GM12891 (cell line): ENCODE measurements around the gene EFCAB12.

Experiments used
- DNase-seq: peaks from one replicate; pipeline ENCODE4 v3.0.0; 2011; ENCODE audit warnings: low spot score; ENCODE audit not compliant: insufficient read length
- FAIRE-seq: peaks from 2 replicates; lab custom pipeline; 2011; peaks lifted over from hg19 to GRCh38; lab: Jason Lieb, UNC
- PAX5 ChIP-seq: IDR thresholded peaks from 2 replicates; pipeline ENCODE4 v1.6.1; 2011; ENCODE audit warnings: low read length, moderate library complexity, mild to moderate bottlenecking; ENCODE audit not compliant: insufficient read depth, severe bottlenecking
- POLR2A ChIP-seq: IDR thresholded peaks from 2 replicates; pipeline ENCODE4 v1.6.1; 2011; ENCODE audit warnings: low read depth, low read length, control low read depth
- POLR2AphosphoS5 ChIP-seq: IDR thresholded peaks from 2 replicates; pipeline ENCODE4 v1.6.1; 2011; ENCODE audit warnings: low read depth, low read length, control low read depth
- POU2F2 ChIP-seq: IDR thresholded peaks from 2 replicates; pipeline ENCODE4 v1.6.1; 2011; ENCODE audit warnings: low read depth, mild to moderate bottlenecking, control low read depth, low read length, moderate library complexity
- SPI1 ChIP-seq: IDR thresholded peaks from 2 replicates; pipeline ENCODE4 v1.6.1; 2011; ENCODE audit warnings: low read depth, low read length, control low read depth
- TAF1 ChIP-seq: IDR thresholded peaks from 2 replicates; pipeline ENCODE4 v1.6.1; 2011; ENCODE audit warnings: low read depth, low read length, control low read depth

Gene EFCAB12

GRCh38 chr3:129448186-129448895 is 19.9 kb upstream of the EFCAB12 start:
- DNase-seq (no peak), FAIRE-seq (no peak)
- TF ChIP-seq POLR2AphosphoS5: no peak
- TF ChIP-seq SPI1: no peak
- no peak for TF ChIP-seq PAX5
- TF ChIP-seq POU2F2: no peak
- no peak for TF ChIP-seq TAF1
- no peak for TF ChIP-seq POLR2A

DNA sequence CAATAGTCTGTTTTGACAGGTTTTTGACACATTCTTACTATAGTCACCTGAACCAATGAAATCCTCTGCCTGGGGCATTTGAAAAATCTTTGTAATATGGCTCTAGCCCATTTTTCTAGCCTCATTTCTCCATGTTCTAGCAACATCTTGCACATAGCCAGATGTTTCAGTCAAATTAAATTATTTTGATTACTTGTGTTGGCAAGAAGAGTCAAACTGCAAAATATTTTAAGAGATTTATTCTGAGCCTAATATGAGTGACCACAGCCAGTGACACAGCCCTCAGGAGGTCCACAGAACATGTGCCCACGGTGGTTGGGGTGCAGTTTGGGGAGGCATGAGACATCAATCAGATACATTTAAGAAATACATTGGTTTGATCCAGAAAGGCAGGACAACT is 18.5 kb upstream of the EFCAB12 start:
- TF ChIP-seq POLR2A (no peak), TAF1 (no peak), SPI1 (no peak), POU2F2 (no peak), POLR2AphosphoS5 (no peak), PAX5 (no peak)
- DNase-seq (no peak), FAIRE-seq (no peak)

GRCh38 chr3:129445471-129445870 is 17.0 kb upstream of the EFCAB12 start:
- TF ChIP-seq POLR2AphosphoS5 (no peak), PAX5 (no peak), SPI1 (no peak), POLR2A (no peak), TAF1 (no peak), POU2F2 (no peak)
- no peak for FAIRE-seq
- DNase-seq: no peak

GRCh38 chr3:129442947-129443346 is 14.5 kb upstream of the EFCAB12 start:
- DNase-seq: no peak
- TF ChIP-seq POLR2A (no peak), SPI1 (no peak), PAX5 (no peak), TAF1 (no peak), POLR2AphosphoS5 (no peak), POU2F2 (no peak)
- FAIRE-seq: no peak

DNA sequence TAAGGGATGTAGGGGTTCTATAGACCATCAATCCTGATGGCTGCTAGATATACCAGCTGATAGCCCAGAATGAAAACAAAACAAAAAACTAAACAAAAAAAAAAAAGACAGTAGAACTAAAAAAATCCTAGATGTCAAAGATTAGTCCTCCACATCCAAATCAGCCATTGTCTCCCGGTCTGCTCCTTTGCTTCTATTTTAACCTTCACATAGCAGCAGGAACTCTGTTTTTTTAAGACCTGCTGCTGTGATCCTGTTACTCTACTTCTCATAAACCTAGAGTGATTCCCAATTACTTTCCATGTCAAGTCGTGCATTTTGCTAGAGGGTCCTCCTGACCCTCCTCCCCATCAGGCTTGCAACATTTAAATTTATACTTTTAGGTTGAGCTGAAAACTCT is 14.1 kb upstream of the EFCAB12 start:
- FAIRE-seq (no peak), DNase-seq (no peak)
- TF ChIP-seq SPI1: no peak

DNA sequence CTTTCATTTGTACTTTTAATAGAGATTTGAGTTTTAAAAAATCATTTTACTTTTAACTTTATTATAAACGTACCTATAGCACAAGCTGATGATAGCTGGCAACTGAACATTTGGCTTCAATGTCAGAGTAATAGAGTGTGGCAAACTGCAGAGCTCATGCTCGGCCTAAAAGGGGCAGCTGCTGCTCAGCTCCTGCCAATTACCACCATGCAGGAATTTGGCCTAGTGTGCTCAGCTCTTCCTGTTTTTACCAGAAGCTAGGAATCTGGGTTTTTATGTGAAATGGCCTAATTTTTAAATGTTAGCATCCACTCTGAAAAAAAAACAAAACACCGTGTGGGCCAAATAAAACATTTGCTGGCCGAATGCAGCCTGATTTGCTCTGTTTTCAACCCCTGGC is 13.3 kb upstream of the EFCAB12 start:
- no peak for TF ChIP-seq TAF1
- no peak for TF ChIP-seq POLR2A
- no peak for TF ChIP-seq PAX5
- no peak for TF ChIP-seq POLR2AphosphoS5
- no peak for TF ChIP-seq SPI1
- TF ChIP-seq POU2F2: no peak
- DNase-seq (no peak), FAIRE-seq (no peak)

- TF ChIP-seq POLR2AphosphoS5 (no peak), POLR2A (no peak)
- DNase-seq (no peak), FAIRE-seq (peak; percentile 59)
These were observed 12.8 kb upstream of the EFCAB12 start for GRCh38 chr3:129441215-129441614.

DNA sequence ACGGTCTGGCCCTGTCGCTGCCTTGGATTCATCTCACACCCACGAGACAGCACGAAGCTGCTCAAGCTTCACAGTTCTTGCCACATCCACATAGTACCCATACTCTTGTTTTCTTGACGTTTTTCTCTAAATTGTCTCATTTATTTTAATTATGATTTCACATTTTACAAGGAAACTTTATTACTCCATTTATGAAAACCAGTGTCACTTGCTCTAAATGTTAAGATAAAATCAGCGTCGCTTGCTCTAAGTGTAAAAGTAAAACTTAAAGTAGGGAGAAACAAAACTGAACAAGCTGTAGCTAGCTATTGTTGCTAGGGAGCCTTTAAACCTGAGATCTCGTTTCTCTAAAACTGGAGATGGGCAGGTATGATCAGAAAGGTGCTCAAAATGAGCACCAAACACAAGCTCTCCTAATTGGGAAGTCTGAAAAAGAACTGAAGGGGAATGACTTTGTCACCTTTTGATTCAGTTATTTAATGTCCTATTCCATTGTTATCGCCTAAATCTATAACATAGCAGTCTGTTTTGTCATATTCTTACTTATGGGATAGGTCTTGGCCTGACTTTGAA is 12.3 kb upstream of the EFCAB12 start:
- DNase-seq (peak; percentile 33), FAIRE-seq (no peak)
- no peak for TF ChIP-seq POLR2AphosphoS5
- no peak for TF ChIP-seq POU2F2
- TF ChIP-seq TAF1: no peak
- no peak for TF ChIP-seq PAX5
- TF ChIP-seq POLR2A: no peak; the same call in 1 of the 2 replicates
- TF ChIP-seq SPI1: no peak

GRCh38 chr3:129439817-129440617 is 11.6 kb upstream of the EFCAB12 start, which contains the start of the genes IFT122 and MBD4:
TSS of gene IFT122 (plus strand) at chr3:129440224. CDS start at chr3:129440331, 107 bp downstream.
TSS of gene MBD4 (minus strand) at chr3:129439948. CDS start at chr3:129439833, 115 bp downstream.
- DNase-seq (peak; percentile 91), FAIRE-seq (peak; percentile 99)
- no peak for TF ChIP-seq SPI1
- TF ChIP-seq TAF1: peak; percentile 95
- TF ChIP-seq PAX5: no peak
- TF ChIP-seq POLR2A: peak; percentile 83
- TF ChIP-seq POLR2AphosphoS5: peak; percentile 89
- 0 out of 2 replicates have a peak, but pooled peaks have one; percentile 61 for TF ChIP-seq POU2F2
